Measurements from ENCODE around the gene ABL2. TPM values are rescaled to one million over a fixed set of nuclear protein-coding genes. Genes with fewer than 3 reads are reported as not detected.

ABL2 gene
- total RNA-seq, 1 donor from 2014 or later = 35.8 TPM

DNA sequence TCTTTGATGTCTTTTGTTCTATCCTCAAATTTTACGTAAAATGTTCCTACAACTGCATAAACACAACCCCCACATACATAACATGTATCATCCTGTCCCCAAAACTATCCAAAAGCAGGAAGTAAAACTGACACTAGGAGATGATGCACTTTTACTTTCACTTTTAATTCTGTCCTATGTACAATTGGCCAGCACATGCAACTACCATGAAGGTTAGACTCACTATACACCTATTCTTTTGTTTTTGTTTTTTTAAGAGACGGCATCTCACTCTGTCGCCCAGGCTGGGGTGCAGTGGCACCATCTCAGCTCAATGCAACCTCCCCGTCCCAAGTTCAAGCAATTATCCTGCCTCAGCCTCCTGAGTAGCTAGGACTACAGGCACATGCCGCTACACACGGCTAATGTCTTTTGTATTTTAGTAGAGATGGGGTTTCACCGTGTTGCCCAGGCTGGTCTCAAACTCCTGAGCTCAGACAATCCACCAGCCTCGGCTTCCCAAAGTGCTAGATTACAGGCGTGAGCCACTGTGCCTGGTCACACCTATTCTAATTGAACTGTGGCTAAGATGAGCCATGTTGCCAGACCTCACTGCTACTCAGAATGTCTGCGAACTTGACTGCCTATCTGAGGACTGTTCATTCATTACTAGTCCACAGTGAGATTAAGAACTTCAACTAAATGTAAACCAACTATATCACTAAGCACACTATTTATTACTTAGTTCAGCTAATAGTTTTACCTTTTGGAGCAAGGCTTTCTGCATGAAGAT, 99.6 kb downstream of the ABL2 start:
- Histone ChIP-seq H3K36me3 (ENCODE audit: control insufficient read depth, insufficient read depth, low read length) (peaks cover 4% of the 10 kb centered on the region), H3K4me3 (ENCODE audit: low read depth, low read length) (no peak overlapping the region), H3K27me3 (ENCODE audit: control insufficient read depth, insufficient read depth, low read length) (no peaks in the 10 kb centered on the region)
- FAIRE-seq (no peak), DNase-seq (ENCODE audit: low read depth) (peak; percentile 49)
- TF ChIP-seq, protein P1, sequence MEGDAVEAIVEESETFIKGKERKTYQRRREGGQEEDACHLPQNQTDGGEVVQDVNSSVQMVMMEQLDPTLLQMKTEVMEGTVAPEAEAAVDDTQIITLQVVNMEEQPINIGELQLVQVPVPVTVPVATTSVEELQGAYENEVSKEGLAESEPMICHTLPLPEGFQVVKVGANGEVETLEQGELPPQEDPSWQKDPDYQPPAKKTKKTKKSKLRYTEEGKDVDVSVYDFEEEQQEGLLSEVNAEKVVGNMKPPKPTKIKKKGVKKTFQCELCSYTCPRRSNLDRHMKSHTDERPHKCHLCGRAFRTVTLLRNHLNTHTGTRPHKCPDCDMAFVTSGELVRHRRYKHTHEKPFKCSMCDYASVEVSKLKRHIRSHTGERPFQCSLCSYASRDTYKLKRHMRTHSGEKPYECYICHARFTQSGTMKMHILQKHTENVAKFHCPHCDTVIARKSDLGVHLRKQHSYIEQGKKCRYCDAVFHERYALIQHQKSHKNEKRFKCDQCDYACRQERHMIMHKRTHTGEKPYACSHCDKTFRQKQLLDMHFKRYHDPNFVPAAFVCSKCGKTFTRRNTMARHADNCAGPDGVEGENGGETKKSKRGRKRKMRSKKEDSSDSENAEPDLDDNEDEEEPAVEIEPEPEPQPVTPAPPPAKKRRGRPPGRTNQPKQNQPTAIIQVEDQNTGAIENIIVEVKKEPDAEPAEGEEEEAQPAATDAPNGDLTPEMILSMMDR (IDR thresholded peaks at IDR 0.05; ENCODE audit: insufficient read depth, low read length, severe bottlenecking) = no peak

DNA sequence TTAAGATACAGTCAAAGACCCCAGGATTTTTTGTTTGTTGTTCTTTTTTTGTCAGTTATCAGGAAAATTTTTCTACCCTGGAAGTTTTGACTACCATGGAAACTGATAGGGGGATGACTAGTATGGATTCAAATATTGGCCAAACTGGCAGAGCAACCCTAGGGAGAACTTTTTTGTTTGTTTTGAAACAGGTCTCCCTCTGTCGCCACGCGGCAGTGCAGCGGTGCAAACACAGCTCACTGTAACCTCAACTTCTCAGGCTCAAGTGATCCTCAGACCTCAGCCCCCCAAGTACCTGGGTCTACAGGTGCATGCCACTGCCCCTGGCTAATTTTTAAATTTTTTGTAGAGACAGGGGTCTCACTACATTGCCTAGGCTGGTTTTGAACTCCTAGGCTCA, 101.0 kb downstream of the ABL2 start:
- Histone ChIP-seq H3K27me3 (ENCODE audit: control insufficient read depth, insufficient read depth, low read length) (no peaks in the 10 kb centered on the region), H3K36me3 (ENCODE audit: control insufficient read depth, insufficient read depth, low read length) (peaks cover 4% of the 10 kb centered on the region), H3K4me3 (ENCODE audit: low read depth, low read length) (no peak overlapping the region)
- TF ChIP-seq, protein P1 (IDR thresholded peaks at IDR 0.05; ENCODE audit: insufficient read depth, low read length, severe bottlenecking) = peak; percentile 2
- DNase-seq (ENCODE audit: low read depth) (no peak), FAIRE-seq (no peak)

DNA sequence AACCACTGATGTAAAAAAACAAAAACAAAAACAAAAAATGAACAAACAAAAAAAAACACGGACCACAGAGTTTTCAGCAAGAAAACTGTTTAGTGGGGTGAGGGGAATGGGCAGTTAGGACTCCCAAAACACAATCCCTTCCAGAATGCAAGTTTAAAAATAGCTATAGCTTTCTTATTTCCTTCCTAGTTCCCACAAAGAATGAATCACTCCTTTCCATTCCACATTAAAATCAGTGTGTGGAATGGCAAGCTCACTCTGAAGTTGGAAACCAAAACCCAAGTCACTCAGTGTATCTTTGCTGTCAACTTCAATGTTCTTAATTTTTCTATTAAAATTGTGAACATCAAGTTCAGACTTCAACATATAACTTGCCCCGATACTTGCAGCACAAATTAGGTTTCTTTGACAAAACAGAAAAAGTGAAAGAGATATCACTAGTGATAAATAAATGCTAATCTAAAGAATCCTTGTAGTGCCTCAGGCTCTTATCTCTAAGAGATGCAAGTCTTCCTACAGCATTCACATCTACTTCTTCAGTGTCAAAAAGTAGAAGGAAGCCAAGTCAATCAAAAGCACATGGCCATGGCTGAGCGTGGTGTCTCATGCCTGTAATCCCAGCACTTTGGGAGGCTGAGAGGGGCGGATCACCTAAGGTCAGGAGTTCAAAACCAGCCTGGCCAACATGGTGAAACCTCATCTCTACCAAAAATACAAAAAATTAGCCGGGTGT, 102.1 kb downstream of the ABL2 start:
- H3K4me3 ChIP-seq (ENCODE audit: low read depth, low read length) = no peak overlapping the region
- H3K27me3 ChIP-seq (ENCODE audit: control insufficient read depth, insufficient read depth, low read length) = no peaks in the 10 kb centered on the region
- TF ChIP-seq, protein P1 (IDR thresholded peaks at IDR 0.05; ENCODE audit: insufficient read depth, low read length, severe bottlenecking) = no peak
- H3K36me3 ChIP-seq (ENCODE audit: control insufficient read depth, insufficient read depth, low read length) = peaks cover 4% of the 10 kb centered on the region
- peak; percentile 36 for DNase-seq (ENCODE audit: low read depth)
- FAIRE-seq = no peak

DNA sequence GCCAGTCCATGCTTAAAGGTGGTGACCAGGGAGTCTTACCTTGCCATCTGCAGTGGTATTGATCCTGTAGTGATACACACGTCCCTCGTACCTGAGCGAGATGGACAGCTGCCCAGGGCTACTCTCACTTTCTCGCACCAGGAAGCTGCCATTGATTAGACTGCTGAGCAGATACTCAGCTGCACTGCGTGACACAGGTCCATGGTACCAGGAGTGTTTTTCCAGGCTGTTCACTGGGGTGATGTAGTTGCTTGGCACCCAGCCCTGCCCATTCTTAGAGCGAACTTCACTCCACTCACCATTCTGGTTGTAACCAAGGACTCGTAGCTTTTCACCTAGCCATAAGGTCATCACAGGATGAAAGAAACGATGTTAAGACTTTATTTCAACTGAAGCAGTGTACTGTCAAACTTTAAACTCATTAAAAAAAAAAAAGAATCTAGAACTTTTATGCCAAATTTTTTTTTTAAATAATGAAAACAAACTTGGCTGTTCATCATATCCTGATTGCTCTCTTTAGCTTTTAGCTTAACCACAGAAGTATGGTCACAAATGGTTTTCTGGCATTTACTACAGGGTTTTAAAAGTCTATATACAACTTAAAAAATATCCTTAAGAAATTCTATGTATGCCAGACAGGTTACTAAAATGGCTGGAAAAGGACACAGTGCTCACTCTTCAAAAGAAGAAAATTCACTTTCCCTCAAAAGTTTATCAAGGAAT, 103.0 kb downstream of the ABL2 start:
- FAIRE-seq (no peak), DNase-seq (ENCODE audit: low read depth) (no peak)
- peaks cover 5% of the 10 kb centered on the region for H3K36me3 ChIP-seq (ENCODE audit: control insufficient read depth, insufficient read depth, low read length)
- no peak overlapping the region for H3K4me3 ChIP-seq (ENCODE audit: low read depth, low read length)
- TF ChIP-seq, protein P1 (IDR thresholded peaks at IDR 0.05; ENCODE audit: insufficient read depth, low read length, severe bottlenecking) = no peak
- no peaks in the 10 kb centered on the region for H3K27me3 ChIP-seq (ENCODE audit: control insufficient read depth, insufficient read depth, low read length)

DNA sequence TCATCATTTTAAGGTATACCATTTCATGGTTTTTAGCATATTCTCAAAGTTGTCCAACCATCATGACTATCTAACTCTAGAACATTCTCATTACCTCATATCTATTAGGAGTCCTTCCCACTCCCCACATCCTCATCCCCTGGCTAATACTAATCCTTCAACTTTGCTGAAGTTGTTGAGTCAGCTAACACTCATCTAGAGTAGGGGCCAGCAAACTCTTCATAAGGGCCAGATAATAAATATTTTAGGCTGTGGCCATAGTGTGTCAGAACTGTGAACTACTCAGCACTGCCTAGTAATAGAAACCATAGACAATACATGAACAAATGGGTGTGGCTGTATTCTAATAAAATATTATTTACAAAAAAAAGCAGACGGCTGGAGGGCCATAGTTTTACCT, 104.6 kb downstream of the ABL2 start:
- Histone ChIP-seq H3K4me3 (ENCODE audit: low read depth, low read length) (no peak overlapping the region), H3K27me3 (ENCODE audit: control insufficient read depth, insufficient read depth, low read length) (no peaks in the 10 kb centered on the region), H3K36me3 (ENCODE audit: control insufficient read depth, insufficient read depth, low read length) (peaks cover 7% of the 10 kb centered on the region)
- TF ChIP-seq, protein P1 (IDR thresholded peaks at IDR 0.05; ENCODE audit: insufficient read depth, low read length, severe bottlenecking) = no peak
- peak; percentile 64 for DNase-seq (ENCODE audit: low read depth)
- FAIRE-seq = no peak
